ENCODE measurements around the gene LHX5.

The LHX5 gene

DNA sequence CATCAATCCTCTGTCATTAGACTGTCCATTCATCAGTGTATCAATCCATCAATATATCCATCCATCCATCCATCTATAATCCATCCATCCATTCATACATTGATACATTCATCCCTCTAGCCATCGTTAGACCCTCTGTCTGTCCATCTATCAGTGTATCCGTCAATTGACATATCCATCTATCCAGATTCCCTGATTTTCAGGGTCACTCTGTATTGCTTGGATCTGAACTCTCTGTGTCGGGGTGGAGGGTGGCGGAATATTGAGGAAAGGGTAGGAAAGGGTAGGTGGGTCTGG lies 32.4 kb downstream of the LHX5 start:
- DNase-seq (ENCODE audit: low read depth, low spot score) = no peak

DNA sequence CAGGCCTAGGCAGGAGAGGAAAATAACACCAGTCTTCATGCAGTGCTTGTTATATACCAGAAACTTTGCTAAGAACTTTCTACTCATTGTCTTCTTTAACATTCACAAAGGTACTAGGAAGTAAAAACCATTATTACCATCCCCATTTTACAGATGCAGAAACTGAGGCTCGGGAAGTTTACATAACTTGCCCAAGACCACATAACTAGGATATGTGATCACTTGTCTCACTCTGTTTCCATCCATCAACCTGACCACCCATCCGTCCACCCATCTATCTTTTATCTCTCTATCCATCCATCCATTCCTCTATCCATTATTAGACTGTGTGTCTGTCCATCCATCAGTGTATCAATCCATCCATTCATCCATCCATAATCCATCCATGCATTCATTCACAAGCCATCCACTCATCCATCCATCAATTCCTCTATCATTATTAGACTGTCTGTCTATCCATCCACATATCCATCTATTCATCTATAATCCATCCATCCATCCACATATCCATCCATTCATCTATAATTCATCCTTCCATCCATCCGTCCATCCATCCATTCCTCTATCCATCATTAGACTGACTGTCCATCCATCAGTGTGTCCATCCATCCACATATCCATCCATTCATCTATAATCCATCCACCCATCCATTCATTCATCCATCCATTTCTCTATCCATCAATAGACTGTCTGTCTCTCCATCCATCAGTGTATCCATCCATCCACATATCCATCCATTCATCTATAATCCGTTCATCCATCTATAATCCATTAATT lies 33.0 kb downstream of the LHX5 start:
- no peak for DNase-seq (ENCODE audit: low read depth, low spot score)

DNA sequence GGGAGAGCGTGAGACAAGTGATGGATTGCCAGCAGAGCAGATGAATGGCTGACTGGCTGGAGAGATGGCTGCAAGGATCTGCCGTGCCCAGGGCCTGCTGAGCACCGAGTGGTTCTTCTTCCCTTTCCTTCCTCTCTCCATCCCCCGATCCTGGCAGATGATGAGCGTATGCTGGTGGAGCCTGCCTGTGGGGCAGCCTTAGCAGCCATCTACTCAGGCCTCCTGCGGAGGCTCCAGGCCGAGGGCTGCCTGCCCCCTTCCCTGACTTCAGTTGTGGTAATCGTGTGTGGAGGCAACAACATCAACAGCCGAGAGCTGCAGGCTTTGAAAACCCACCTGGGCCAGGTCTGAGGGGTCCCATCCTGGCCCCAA lies 34.0 kb downstream of the LHX5 start:
- DNase-seq (ENCODE audit: low read depth, low spot score) = no peak

DNA sequence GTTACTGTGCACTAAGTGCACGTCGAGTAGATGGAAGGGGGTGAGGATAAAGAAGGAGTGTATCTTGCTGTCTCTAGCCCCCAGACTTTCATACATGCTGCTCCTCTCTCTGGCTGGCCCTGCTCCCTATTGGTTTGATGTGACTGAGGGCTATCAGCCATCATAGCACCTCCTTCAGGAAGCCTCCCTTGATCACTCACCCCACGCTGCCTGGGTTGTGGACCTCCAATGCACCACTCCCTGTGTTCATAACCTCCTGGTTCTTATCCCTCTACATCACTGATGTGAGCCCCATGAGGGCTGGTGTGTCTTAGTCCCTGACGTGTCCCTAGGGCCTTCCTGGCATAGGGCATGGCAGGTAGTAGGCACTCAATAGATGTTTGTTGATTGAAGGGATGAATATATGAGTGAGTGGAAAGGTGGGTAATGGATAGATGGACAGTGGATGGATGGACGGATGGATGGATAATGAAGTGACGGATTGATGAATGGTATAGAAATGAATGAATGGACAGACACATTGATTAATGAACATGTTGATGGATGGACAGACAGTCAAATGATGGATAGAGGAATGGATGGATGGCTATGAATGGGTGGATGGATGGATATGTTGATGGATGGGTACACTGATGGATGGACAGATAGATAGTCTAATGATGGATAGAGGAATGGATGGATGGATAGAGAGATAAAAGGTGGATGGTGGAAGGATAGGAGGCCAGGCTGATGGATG lies 34.5 kb downstream of the LHX5 start:
- DNase-seq (ENCODE audit: low read depth, low spot score) = no peak

DNA sequence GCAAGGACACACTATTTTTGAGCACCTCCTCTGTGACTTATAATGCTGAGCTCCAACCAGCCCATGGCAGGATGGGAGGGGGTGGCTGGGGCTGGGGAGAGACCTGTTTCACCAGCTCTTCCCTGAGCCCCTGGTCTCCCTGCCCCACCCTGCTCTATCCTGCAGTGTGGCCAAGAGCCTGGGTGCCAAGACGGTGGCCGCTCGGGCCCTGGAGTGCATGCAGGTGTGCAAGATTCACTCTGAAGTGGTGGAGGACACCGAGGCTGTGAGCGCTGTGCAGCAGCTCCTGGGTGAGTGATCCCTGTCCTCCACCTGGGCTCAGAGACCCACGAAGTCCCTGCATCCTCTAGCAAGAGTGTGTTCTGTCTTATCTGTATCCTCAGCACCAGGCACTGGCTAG lies 35.1 kb downstream of the LHX5 start:
- no peak for DNase-seq (ENCODE audit: low read depth, low spot score)

DNA sequence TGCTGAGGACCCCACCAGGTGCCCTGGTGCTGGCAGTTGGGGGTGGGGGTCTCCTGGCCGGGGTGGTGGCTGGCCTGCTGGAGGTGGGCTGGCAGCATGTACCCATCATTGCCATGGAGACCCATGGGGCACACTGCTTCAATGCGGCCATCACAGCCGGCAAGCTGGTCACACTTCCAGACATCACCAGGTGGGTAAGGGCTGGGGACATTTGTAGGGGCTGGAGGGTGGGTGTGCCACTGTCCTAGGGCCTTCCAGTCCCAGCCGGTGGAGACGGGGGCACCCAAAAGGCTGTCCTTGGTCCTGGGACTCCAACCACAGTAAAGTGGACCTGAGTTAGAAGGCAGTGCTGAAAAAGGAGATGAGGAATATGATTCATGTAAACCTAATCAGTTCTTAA lies 36.3 kb downstream of the LHX5 start:
- DNase-seq (ENCODE audit: low read depth, low spot score) = no peak

DNA sequence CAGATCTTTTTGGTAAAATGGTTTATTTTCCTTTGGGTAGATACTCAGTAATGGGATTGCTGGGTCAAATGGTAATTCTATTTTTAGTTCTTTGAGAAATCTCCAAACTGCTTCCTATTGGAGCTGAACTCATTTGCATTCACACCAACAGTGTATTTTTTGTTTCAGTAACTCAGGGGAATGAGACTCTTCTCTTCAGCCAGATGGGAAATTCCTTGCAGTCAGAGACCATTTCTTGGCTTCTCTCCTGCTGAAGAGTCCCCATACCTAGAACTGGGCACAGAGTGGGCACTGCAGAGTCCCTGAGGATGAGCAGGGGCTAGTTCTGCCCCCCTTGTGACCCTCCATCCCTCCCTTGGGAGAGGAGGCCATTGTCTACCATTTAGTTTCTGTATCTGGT lies 38.7 kb downstream of the LHX5 start:
- DNase-seq (ENCODE audit: low read depth, low spot score) = no peak

DNA sequence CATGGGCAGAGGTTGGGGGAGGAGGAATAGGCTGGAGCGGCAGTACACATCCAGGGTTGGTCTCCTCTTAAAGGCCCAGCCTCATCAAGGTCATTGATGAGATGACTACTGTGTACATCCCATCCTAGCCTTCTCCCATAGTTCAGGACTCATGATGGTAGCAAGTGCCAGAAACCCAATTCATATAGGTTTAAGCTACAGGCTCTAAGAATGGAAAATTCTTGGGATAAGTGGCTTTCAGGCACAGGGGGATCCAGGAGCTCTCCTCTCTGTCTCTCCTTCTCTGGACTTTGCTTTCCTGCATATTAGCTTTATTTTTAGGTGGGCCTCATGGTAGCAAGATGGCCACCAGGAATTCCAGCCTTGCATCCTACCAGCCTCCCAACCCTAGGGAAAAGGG lies 43.2 kb downstream of the LHX5 start:
- no peak for DNase-seq (ENCODE audit: low read depth, low spot score)

DNA sequence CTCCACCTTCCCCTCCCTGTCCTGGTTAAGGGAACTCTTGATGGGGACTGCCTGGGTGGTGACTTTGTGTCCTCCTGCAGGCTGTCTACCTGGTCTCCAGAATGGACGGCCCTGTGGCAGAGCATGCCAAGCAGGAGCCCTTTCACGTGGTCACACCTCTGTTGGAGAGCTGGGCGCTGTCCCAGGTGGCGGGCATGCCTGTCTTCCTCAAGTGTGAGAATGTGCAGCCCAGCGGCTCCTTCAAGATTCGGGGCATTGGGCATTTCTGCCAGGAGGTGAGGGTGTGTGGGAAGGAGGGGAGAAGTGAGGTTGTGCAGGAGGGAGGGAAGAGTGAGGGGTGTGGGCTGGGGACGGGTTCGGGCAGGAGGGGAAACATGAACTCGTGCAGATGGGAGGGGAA lies 43.8 kb downstream of the LHX5 start:
- DNase-seq (ENCODE audit: low read depth, low spot score) = no peak

DNA sequence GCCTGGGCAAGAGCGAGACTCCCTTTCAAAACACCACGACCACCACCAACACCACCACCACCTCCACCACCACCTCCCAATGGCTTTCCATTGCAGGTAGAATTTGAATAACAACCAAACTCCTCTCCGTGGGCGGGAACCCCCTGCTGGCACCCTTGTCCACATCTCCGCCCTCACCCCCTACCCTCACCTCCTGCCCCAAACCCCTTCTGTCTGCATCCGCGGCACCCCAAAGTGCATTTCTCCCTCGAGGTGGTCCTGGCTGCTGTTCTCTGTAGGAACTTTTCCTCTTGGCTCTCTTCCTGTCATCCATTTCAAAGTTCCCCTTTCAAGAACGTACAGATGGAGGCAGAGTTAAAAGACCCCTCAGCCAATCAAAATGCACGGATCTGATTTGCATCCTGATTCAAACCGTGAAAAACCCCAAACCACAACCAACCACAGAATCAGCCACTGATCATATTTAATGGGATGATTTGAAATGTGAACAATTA lies 45.7 kb downstream of the LHX5 start:
- no peak for DNase-seq (ENCODE audit: low read depth, low spot score)

DNA sequence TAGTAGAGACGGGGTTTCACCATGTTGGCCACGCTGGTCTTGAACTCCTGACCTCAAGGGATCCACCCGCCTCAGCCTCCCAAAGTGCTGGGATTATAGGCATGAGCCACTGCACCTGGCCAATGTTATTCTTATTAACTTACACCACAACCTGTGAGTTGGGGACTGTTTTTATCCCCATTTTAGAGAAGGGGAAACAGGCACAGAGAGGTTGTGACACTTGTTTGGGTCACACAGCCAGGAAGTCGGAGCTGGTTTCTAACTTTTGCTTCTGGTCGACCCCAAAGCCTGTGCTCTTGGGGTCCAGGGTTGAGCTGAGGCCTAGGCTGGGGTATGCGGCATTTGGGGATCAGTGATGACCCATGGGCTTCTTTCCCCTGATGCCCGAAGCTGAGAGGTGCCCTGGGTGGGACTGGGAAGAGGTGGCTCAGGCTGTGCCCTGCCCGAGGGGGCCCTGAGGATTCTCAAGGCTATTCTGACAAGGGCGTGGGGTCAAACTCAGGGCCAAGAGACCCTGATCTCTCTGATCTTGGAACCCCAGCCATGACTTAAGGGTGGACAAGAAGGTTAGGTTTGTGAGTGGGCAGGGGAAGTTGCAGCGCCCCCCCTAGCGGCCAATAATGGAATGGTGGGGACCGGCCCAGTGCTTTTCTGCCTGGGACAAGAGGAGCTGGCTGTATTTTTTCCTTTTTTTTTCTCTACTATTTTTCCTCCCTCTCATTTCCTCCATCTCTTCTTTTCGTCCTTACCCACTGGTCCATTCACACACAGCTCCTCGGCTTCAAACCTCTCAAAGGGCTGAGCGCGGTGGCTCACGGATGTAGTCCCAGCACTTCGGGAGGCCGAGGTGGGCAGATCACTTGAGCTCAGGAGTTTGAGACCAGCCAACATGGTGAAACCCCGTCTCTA lies 46.5 kb downstream of the LHX5 start:
- DNase-seq (ENCODE audit: low read depth, low spot score) = no peak

DNA sequence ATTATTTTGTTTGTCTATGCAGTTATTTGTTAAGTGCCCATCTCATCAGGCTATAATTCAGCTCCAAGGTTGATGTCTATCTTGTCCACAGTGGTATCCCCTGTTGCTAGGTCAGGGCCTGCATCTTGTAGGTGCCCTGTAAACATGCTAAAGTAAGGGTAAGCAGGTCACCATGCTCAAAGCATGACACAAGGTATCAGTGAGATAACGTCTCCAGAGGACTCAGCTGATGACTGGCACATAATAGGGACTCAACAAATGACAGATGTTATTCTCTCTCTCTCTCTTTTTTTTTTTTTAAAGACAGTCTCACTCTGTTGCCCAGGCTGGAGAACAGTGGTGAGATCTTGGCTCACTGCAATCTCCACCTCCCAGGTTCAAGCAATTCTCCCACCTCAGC lies 47.2 kb downstream of the LHX5 start:
- DNase-seq (ENCODE audit: low read depth, low spot score) = no peak

DNA sequence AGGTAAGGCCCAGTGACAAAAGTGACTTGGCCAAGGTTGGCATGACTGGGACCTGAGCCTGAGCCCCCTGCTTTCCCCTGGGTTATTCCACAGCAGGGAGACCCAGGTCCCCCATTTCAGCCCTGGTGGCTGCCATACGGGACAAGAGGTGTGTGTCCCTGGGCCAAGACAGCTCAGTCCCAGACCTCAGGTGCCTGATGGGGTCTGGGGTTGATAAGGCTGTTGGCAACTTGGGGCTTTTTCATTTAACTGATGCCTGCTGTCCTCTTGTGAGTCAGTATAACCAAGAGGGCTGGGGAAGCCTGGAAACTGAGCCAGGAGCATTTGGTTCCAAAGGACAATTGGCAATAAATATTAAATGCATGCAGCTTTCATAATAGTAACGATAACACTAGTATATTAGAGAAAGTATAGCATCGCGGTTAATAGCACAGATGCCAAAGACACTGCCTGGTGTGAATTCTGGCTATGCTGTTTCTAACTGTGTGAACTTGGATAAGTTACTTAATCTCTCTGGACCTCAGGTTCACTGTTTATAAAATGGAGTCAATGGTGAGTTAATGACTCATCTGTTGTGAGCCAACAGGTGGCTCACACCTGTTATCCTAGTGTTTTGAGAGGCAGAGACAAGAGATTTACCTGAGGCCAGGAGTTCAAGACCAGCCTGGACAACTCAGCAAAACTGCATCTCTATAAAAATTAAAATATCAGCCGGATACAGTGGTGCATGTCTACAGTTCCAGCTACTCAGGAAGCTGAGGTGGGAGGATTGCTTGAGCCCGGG lies 48.6 kb downstream of the LHX5 start:
- no peak for DNase-seq (ENCODE audit: low read depth, low spot score)

DNA sequence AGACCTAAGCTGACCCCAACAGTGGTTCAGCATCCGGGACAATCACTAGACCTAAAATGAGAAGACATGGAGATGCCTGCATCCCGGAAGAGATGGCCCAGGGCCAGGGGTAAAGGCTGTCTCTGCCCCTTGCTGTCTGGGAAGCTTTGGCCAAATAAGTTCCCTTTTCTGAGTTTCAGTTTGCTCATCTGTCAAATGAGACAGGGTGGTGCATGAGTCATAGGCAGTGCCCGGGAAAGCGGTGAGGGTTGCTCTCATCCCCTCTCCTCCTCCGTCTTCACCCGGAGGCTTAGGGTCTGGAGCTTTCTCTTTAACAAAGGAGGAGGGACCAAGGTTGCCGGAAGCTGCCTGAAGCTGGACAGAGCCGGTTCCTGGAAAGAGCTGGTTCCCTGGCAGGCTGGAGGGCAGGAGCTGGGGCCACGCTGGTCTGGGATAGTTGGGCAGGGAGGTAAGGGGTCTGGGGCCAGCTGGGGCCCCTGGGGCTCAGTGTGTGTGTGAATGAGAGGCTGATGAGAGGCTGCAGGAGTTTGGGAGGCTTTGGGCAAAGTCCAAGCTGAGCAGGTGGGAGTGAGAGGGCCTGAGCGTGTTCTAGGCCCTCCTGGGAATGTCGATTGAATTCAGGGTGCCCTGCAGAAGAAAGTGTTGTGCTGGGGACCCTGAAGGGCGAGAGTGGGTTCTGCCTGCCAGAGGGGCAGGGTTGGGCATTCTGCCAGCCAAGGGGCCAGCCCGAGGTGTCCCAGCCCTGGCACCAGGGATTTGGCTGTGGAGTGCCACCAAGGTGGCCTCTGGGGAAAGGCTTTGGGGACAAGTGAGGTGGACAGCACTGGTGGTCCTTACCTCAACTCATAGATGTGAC lies 49.4 kb downstream of the LHX5 start, which contains the start of gene SDSL:
Gene SDSL (plus strand): TSS at position 351 of the 856 bp plus-strand sequence. CDS start 5,603 bp downstream, outside the sequence.
- DNase-seq (ENCODE audit: low read depth, low spot score) = no peak

DNA sequence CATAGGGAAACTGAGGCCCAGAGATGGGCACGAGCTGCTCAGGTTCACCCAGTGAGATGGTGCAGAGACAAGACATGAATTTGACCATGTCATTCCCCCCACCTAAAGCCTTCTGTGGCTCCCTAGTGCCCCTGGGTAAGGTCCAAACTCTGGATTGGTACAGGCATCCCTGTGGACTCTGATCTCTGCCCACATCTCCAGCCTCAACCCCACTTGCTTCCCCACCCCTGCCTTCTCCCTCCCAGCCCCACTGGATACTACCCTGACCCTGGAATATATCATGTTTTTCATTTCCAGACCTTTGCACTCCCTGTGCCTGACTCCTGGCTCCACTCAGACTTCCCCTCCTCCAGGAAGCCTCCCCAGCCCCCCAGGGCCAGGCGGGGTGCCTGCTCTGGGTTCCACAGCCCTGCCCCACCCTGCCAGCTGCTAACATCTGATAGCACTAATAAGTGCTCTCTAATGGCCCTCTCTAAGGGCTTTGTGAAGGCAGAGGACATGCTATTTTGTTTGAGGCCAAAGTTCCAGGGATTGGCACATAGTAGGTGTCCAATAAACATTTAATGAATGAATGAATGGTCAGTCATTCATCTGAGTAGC lies 50.6 kb downstream of the LHX5 start:
- no peak for DNase-seq (ENCODE audit: low read depth, low spot score)

DNA sequence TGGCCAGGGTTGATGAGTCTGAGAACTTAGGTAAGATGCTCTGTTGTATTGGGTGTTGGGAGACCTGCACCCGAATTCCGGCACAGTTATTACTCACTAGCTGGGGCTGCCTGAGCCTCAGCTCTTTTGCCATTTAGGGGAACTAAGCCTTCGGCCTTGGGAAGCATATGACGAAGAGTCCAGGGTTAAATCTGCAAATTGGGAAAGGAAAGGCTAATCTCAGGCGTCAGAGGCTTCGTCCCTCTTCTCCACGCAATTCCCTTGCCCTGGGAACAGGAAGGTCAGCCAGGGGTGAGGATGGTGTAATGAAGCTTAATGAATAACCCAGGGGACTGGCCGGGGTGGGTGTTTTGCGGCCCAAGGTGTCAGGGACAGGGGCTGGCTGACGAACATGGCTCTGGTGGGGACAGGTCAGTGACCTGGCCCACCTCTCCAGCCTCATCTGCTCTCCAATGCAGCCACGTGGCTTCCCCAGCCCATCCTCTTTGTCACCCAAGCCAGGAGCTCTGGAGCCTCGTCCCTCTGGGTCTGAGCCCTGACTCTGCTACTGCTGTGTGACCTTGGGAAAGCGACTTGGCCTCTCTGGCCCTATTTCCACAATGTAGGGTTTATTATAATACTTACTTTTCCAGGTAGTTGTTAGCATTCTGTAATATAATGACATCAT lies 53.3 kb downstream of the LHX5 start:
- DNase-seq (ENCODE audit: low read depth, low spot score) = no peak

DNA sequence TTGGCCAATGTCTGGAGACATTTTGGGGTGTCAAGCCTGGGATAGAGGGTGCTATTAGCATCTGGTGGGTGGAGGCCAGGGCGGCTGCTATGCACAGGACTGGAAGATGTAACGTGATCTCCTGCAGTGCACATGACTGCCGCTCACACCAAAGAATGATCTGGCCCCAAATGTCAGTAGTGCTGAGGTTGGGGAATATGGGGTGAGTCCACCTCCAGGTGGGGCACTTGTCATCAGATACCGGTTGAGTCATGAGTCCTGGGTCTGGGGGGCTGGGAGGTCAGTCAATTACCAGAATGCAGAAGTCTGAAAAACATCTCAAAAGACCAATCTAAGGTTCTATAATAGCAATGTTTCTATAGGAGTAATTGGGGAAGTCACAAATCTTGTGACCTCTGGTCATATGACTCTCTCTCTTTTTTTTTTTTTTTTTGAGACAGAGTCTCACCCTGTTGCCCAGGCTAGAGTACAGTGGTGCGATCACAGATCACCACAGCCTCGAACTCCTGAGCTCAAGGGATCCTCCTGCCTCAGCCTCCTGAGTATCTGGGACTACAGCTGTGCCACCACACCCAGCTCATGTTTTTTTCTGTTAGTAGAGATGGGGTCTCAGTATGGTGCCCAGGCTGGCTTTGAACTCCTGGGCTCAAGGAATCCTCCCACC lies 55.4 kb downstream of the LHX5 start:
- DNase-seq (ENCODE audit: low read depth, low spot score) = no peak

DNA sequence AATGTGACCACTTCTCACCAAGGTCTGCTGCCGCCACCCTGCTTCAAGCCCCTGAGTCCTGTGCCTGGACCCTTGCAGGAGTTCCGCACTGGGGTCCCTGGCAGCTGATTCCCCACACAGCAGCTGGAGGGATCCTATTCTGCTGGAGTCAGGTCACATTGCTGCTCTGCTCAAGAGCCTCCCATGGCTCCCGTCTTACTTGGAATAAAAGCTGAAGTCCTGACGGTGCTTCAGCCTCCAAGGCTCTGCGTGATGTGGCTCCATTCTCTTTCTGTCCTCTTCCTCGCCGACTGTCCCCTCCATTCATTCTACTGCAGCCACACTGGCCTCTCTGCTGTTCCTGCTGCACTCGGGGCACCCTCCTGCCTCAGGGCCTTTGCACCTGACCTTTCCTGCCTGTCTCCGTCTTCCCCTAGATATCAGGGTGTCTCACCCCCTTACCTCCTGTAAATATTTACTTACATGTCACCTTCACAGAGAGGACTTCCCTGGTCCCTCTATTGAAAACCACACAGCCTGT lies 57.1 kb downstream of the LHX5 start:
- no peak for DNase-seq (ENCODE audit: low read depth, low spot score)

DNA sequence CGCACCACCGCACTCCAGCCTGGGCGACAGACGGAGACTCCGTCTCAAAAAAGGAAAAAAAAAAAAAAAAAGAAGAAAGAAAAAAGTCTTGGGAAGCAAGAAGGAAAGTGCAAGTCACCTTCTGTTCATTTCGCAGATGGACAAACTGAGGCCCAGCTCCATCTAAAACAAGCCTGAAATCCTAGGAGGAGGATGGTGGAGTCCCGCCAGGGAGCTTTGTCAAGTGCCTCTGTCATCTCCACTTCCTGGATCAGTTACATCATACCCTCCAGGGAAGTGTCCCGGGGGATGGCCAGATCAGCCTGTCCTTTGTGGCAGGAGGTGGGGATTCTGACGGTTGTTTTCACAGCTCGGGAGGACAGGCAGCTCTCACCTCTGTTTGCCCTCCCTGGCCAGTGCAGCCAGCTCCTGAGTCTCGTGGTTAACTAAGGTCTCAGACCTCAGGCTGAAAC lies 58.2 kb downstream of the LHX5 start:
- DNase-seq (ENCODE audit: low read depth, low spot score) = no peak
